ENCODE measurements around the gene ANKH.

GRCh38 chr5:14850419-14851049, 21.0 kb downstream of the ANKH start:
- TF ChIP-seq CTCF (IDR thresholded peaks at IDR 0.05) (no peak), EZH2 (IDR thresholded peaks at IDR 0.05; ENCODE audit: borderline replicate concordance, insufficient read depth, low read depth, low read length, poor library complexity, severe bottlenecking) (no peak)
